Calu3 (cell line): ENCODE data around the gene TEKT5. TPM values are rescaled to one million over a fixed set of nuclear protein-coding genes. Genes with fewer than 3 reads are reported as not detected.
"Not testable (repeated sequence)": the region's sequence is repeated elsewhere in the genome, so short reads cannot be mapped to it uniquely, and the experiment has no call there.

Source experiments
- BruUV-seq: library from RNA; stranded (reverse); fragments of 400-500 nt; replicated peaks from 2 replicates; lab custom pipeline; 2021; lab: Mats Ljungman, UMichigan
- CTCF ChIA-PET: fragments of 300-600 bp; sonication (Branson Sonifier 250); formaldehyde crosslinking; loops from one replicate; lab custom pipeline; 2022; ENCODE audit warnings: antibody characterized with exemption; lab: Charles Lee
- DNase-seq: peaks from one replicate; pipeline ENCODE4 v3.0.0; 2022
- H3K27ac Mint-ChIP-seq: one replicate; pipeline ENCODE4 v1.8.0; 2022; ENCODE audit warnings: mixed read lengths; ENCODE audit not compliant: unreplicated experiment
- H3K27me3 Mint-ChIP-seq: one replicate; pipeline ENCODE4 v1.8.0; 2022; ENCODE audit warnings: mixed read lengths; ENCODE audit not compliant: unreplicated experiment
- H3K36me3 Mint-ChIP-seq: one replicate; pipeline ENCODE4 v1.8.0; 2022; ENCODE audit warnings: mild to moderate bottlenecking, moderate library complexity, mixed read lengths; ENCODE audit not compliant: insufficient read depth, unreplicated experiment
- H3K4me1 Mint-ChIP-seq: one replicate; pipeline ENCODE4 v1.8.0; 2022; ENCODE audit warnings: mild to moderate bottlenecking, low read depth, mixed read lengths; ENCODE audit not compliant: unreplicated experiment
- H3K4me3 Mint-ChIP-seq: one replicate; pipeline ENCODE4 v1.8.0; 2022; ENCODE audit warnings: mild to moderate bottlenecking, low read depth, moderate library complexity, mixed read lengths; ENCODE audit not compliant: unreplicated experiment
- H3K9me3 Mint-ChIP-seq: one replicate; pipeline ENCODE4 v1.8.0; 2022; ENCODE audit warnings: low read depth, mixed read lengths; ENCODE audit not compliant: unreplicated experiment
- intact Hi-C: fragments of 100-400 bp; cut with micrococcal nuclease; formaldehyde crosslinking; loops from one replicate; pipeline ENCODE4 v1.10.0; 2022; ENCODE audit not compliant: unreplicated experiment
- total RNA-seq: library from RNA; stranded (reverse); gene quantifications from 2 replicates; pipeline ENCODE4 v1.2.3, GENCODE V29; 2022
- TF ChIP-seq, protein P1 (sequence below): fragments of 200-600 bp; IDR thresholded peaks from one replicate; pipeline ENCODE4 v1.8.0; 2022; ENCODE audit warnings: antibody characterized with exemption; ENCODE audit not compliant: unreplicated experiment

Gene TEKT5
- total RNA-seq, 1 experiment from 2014 or later = not detected

DNA sequence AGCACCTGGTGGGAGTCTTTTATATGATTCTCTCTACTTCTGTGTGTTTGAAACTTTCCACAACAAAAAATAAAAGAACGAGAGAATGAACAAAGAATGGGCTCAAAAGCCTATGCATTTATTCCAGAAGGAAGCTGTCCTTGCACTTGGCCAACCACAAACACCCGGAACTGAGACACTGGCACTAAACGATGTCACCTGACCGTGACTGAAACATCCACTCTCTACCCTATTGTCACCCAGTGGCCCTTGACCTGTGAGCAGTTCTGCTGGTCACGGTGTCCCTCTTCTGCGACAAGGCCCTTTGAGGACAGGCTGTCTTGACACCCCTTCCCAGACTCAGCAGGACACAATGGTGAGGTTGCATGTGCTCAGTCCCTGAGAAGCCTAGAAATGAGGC, 56.6 kb downstream of the TEKT5 start:
- intact Hi-C loops = no loop called here
- no peaks in the 10 kb centered on the region for H3K9me3 Mint-ChIP-seq
- H3K27me3 Mint-ChIP-seq = peaks cover 34% of the 10 kb centered on the region
- no peaks in the 10 kb centered on the region for H3K36me3 Mint-ChIP-seq
- H3K4me3 Mint-ChIP-seq = no peak overlapping the region
- CTCF ChIA-PET = no interaction called here
- H3K4me1 Mint-ChIP-seq = no peaks in the 10 kb centered on the region
- DNase-seq = no peak
- no peak overlapping the region for H3K27ac Mint-ChIP-seq
- TF ChIP-seq, protein P1, sequence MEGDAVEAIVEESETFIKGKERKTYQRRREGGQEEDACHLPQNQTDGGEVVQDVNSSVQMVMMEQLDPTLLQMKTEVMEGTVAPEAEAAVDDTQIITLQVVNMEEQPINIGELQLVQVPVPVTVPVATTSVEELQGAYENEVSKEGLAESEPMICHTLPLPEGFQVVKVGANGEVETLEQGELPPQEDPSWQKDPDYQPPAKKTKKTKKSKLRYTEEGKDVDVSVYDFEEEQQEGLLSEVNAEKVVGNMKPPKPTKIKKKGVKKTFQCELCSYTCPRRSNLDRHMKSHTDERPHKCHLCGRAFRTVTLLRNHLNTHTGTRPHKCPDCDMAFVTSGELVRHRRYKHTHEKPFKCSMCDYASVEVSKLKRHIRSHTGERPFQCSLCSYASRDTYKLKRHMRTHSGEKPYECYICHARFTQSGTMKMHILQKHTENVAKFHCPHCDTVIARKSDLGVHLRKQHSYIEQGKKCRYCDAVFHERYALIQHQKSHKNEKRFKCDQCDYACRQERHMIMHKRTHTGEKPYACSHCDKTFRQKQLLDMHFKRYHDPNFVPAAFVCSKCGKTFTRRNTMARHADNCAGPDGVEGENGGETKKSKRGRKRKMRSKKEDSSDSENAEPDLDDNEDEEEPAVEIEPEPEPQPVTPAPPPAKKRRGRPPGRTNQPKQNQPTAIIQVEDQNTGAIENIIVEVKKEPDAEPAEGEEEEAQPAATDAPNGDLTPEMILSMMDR = no peak
- BruUV-seq = no TSS peak

DNA sequence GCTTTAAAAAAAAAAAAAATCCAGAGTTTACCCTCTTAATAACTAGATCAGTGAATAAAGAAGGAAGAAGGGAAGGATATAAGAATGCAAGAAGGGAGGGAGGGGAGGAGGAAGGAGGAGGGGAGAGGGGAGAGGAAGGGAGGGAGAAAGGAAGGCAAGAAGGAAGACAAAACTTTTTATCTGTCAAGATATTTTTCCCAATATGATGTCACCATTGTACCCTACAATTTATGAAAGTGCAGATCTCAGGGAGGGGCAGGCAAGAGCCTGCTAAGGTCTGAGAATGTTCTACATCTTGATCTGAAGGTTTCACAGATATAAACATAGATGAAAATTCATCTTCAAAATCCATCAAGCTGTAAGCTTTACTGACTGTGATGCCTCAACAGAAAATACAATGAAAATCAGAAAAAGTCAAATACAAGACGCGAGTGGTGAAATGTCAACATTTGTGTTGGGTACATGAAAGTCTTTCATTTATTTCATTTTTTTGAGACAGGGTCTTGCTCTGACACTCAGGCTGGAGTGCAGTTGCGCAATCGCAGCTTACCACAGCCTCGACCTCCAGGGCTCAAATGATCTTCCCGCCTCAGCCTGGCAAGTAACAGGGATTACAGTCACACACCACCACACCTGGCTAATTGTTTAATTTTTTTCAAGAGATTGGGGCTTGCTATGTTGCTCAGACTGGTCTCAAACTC, 57.2 kb downstream of the TEKT5 start:
- Mint-ChIP-seq H3K27ac (no peak overlapping the region), H3K4me1 (no peaks in the 10 kb centered on the region), H3K27me3 (peaks cover 41% of the 10 kb centered on the region), H3K4me3 (no peak overlapping the region), H3K9me3 (no peaks in the 10 kb centered on the region), H3K36me3 (no peaks in the 10 kb centered on the region)
- DNase-seq = no peak
- intact Hi-C loops = no loop called here
- TF ChIP-seq, protein P1 = no peak
- no TSS peak for BruUV-seq
- CTCF ChIA-PET = interaction anchor here (0.5 kb wide), 1 partner anchor 8 kb away, joined by 3 read pairs; no protein-coding TSS in a partner anchor

DNA sequence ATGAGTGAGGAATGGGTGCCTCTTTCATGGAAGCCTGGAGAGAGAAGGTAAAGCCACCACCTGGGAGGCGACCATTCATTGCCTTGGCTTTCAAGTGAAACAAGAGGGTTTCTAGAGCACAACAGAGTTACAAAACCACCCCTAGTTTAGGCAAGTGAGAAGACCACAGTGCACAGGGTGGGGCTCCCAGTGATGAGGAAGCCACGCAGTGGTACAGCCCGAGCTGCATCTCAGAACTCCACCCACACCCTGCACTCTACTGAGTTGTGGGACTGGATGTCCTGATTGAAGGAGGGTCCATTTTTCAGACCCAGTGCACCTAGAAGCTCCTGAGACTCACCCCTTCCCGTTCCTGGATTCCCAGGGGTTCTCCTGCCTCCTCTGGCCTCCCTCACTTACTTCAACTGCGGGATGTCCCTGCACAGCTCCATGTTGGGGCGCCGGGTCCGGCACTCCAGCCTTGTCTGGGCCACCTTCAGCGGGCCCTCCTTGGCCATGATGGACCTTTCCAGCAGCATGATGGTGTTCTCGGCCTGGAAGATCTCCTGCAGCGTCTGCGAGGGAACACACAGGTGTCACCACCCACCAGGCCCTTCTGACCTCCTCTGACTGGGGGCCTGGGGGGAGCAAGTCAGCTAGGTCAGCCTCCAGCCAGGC, 59.2 kb downstream of the TEKT5 start:
- H3K4me1 Mint-ChIP-seq = no peaks in the 10 kb centered on the region
- no TSS peak for BruUV-seq
- CTCF ChIA-PET = no interaction called here
- intact Hi-C loops = no loop called here
- no peaks in the 10 kb centered on the region for H3K36me3 Mint-ChIP-seq
- H3K27me3 Mint-ChIP-seq = peaks cover 56% of the 10 kb centered on the region
- no peak overlapping the region for H3K27ac Mint-ChIP-seq
- DNase-seq = no peak
- no peaks in the 10 kb centered on the region for H3K9me3 Mint-ChIP-seq
- no peak overlapping the region for H3K4me3 Mint-ChIP-seq
- TF ChIP-seq, protein P1 = no peak

DNA sequence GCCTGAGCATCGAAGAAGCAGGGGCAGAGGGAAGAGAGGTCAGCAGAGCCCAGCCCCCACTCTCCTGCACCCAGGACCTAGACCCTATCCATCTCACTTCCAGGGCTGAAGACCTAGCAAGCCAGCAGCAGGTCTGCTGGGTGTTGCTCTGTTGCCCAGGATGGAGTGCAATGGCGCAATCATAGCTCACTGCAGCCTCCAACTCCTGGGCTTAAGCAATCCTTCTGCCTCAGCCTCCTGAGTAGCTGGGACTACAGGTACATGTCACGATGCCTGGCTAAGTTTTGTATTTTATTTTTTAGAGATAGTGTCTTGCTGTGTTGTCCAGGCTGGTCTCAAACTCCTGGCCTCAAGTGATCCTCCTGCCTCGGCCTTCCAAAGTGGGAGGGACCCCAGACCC, 61.3 kb downstream of the TEKT5 start:
- CTCF ChIA-PET = interaction anchor here (0.9 kb wide), 1 partner anchor 56 kb away, joined by 3 read pairs; no protein-coding TSS in a partner anchor
- H3K27ac Mint-ChIP-seq, intact Hi-C loops, BruUV-seq, DNase-seq, H3K4me3 Mint-ChIP-seq, H3K9me3 Mint-ChIP-seq, H3K4me1 Mint-ChIP-seq, H3K36me3 Mint-ChIP-seq: not testable (repeated sequence)
- H3K27me3 Mint-ChIP-seq = peaks cover 40% of the 10 kb centered on the region

DNA sequence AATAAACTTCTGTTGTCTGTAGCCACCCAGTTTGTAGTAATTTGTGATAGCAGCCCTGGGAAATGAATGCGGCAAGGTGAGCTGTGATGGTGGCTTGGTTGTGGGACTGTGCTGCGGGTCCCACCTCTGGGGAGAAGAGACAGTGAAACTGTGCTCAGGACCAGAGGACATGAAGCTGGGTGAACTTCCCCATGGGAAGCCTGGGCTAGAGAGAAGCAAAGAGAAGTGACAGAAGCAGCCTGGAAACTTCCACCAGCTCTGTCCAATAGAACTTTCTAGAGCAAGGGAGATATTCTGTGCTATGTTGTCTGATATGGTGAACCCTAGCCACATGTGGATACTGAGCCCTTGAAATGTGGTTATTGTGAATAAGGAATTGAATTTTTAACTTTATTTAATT, 62.8 kb downstream of the TEKT5 start:
- H3K27ac Mint-ChIP-seq = no peak overlapping the region
- TF ChIP-seq, protein P1 = no peak
- H3K4me1 Mint-ChIP-seq = no peaks in the 10 kb centered on the region
- DNase-seq = no peak
- CTCF ChIA-PET = interaction anchor here (0.9 kb wide), 1 partner anchor 10 kb away, joined by 3 read pairs; no protein-coding TSS in a partner anchor
- peaks cover 40% of the 10 kb centered on the region for H3K27me3 Mint-ChIP-seq
- H3K4me3 Mint-ChIP-seq = no peak overlapping the region
- H3K9me3 Mint-ChIP-seq = no peaks in the 10 kb centered on the region
- BruUV-seq = no TSS peak
- no peaks in the 10 kb centered on the region for H3K36me3 Mint-ChIP-seq
- intact Hi-C loops = no loop called here
